H1 (cell line): Measurements from ENCODE around the gene CTNNA3. TPM values are rescaled to one million over a fixed set of nuclear protein-coding genes. Genes with fewer than 3 reads are reported as not detected.

Source experiments
- RFX5 ChIP-seq: IDR thresholded peaks from 2 replicates; pipeline ENCODE4 v1.6.1; 2011; ENCODE audit warnings: low read depth, low read length, improper control_type of control experiment, borderline replicate concordance
- SIN3A ChIP-seq, 2 experiments: IDR thresholded peaks in 1 of 2; conservative IDR thresholded peaks in 1 of 2; 2 replicates each; pipeline ENCODE4 v1.6.1; 2011 to 2012; ENCODE audit warnings: low read length in 2 of 2, improper control_type of control experiment in 1 of 2, low read depth in 1 of 2, mild to moderate bottlenecking in 1 of 2
- TBP ChIP-seq: IDR thresholded peaks from 2 replicates; pipeline ENCODE4 v1.6.1; 2011; ENCODE audit warnings: low read depth, low read length, improper control_type of control experiment
- polyA plus RNA-seq, 7 experiments: library from polyadenylated mRNA; depleted of rRNA in 3 of 7; stranded (reverse) in 5 of 7; unstranded in 2 of 7; fragments of >200 nt in 5 of 7; fragments of 200-250 nt in 2 of 7; gene quantifications; 1 replicate in 5 of 7; 2 replicates in 1 of 7; 4 replicates in 1 of 7; pipeline versions ENCODE4 v1.2.1 to v1.2.3, GENCODE V29; 2011 to 2013; ENCODE audit warnings: missing spikeins in 2 of 7, mixed read lengths in 2 of 7
- total RNA-seq: library from RNA; stranded (reverse); fragmentation: NEBNext Ultra II Directional; extraction: Animal tissue kit (Norgen Biotek cat#: 25700); gene quantifications from 2 replicates; pipeline ENCODE4 v1.2.1, GENCODE V29; 2021
- TF ChIP-seq, protein P1 (sequence below): fragments of 300-600 bp; sonication (generic); IDR thresholded peaks from 2 replicates; pipeline ENCODE4 v1.7.1; 2012; ENCODE audit warnings: low read length, moderate library complexity, mild to moderate bottlenecking, inconsistent platforms; ENCODE audit not compliant: insufficient replicate concordance

The CTNNA3 gene
- total and polyA plus RNA-seq, 2 of the 8 experiments (the other 6 are each of a cell fraction or from before 2014, with no cell fraction given): 1.3 to 1.5 TPM

DNA sequence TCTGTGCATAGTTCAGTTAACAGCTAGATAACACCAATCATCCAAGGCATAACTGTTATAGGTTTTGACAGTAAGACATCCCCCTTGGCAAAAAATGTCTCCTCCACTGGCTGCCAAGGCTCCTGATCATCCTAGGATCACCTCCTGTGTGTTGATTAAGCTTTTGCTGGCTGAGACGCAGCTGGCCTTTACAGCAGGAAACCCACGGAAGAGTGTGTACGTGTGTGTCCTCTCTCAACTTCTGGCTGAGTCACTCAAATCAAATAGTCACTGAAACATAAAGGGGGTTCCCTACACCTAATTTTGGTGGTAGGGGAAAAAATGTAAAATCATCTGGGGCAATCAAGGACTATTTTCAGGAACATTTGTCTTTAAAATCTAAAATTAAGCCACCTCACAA is 208.8 kb downstream of the CTNNA3 start (continued):
- TF ChIP-seq, protein P1, sequence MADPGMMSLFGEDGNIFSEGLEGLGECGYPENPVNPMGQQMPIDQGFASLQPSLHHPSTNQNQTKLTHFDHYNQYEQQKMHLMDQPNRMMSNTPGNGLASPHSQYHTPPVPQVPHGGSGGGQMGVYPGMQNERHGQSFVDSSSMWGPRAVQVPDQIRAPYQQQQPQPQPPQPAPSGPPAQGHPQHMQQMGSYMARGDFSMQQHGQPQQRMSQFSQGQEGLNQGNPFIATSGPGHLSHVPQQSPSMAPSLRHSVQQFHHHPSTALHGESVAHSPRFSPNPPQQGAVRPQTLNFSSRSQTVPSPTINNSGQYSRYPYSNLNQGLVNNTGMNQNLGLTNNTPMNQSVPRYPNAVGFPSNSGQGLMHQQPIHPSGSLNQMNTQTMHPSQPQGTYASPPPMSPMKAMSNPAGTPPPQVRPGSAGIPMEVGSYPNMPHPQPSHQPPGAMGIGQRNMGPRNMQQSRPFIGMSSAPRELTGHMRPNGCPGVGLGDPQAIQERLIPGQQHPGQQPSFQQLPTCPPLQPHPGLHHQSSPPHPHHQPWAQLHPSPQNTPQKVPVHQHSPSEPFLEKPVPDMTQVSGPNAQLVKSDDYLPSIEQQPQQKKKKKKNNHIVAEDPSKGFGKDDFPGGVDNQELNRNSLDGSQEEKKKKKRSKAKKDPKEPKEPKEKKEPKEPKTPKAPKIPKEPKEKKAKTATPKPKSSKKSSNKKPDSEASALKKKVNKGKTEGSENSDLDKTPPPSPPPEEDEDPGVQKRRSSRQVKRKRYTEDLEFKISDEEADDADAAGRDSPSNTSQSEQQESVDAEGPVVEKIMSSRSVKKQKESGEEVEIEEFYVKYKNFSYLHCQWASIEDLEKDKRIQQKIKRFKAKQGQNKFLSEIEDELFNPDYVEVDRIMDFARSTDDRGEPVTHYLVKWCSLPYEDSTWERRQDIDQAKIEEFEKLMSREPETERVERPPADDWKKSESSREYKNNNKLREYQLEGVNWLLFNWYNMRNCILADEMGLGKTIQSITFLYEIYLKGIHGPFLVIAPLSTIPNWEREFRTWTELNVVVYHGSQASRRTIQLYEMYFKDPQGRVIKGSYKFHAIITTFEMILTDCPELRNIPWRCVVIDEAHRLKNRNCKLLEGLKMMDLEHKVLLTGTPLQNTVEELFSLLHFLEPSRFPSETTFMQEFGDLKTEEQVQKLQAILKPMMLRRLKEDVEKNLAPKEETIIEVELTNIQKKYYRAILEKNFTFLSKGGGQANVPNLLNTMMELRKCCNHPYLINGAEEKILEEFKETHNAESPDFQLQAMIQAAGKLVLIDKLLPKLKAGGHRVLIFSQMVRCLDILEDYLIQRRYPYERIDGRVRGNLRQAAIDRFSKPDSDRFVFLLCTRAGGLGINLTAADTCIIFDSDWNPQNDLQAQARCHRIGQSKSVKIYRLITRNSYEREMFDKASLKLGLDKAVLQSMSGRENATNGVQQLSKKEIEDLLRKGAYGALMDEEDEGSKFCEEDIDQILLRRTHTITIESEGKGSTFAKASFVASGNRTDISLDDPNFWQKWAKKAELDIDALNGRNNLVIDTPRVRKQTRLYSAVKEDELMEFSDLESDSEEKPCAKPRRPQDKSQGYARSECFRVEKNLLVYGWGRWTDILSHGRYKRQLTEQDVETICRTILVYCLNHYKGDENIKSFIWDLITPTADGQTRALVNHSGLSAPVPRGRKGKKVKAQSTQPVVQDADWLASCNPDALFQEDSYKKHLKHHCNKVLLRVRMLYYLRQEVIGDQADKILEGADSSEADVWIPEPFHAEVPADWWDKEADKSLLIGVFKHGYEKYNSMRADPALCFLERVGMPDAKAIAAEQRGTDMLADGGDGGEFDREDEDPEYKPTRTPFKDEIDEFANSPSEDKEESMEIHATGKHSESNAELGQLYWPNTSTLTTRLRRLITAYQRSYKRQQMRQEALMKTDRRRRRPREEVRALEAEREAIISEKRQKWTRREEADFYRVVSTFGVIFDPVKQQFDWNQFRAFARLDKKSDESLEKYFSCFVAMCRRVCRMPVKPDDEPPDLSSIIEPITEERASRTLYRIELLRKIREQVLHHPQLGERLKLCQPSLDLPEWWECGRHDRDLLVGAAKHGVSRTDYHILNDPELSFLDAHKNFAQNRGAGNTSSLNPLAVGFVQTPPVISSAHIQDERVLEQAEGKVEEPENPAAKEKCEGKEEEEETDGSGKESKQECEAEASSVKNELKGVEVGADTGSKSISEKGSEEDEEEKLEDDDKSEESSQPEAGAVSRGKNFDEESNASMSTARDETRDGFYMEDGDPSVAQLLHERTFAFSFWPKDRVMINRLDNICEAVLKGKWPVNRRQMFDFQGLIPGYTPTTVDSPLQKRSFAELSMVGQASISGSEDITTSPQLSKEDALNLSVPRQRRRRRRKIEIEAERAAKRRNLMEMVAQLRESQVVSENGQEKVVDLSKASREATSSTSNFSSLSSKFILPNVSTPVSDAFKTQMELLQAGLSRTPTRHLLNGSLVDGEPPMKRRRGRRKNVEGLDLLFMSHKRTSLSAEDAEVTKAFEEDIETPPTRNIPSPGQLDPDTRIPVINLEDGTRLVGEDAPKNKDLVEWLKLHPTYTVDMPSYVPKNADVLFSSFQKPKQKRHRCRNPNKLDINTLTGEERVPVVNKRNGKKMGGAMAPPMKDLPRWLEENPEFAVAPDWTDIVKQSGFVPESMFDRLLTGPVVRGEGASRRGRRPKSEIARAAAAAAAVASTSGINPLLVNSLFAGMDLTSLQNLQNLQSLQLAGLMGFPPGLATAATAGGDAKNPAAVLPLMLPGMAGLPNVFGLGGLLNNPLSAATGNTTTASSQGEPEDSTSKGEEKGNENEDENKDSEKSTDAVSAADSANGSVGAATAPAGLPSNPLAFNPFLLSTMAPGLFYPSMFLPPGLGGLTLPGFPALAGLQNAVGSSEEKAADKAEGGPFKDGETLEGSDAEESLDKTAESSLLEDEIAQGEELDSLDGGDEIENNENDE: no peak
- no peak for TF ChIP-seq TBP
- no peak for TF ChIP-seq RFX5
- no peak for TF ChIP-seq SIN3A (conservative IDR thresholded peaks at IDR 0.05 in 1 of 2, IDR thresholded peaks at IDR 0.05 in 1 of 2; ENCODE audit: low read depth in 1 of 2, low read length in 2 of 2)
